HG03558 (cell line): Measurements from ENCODE around the gene PIK3R3.

Source experiments
- ATAC-seq: cut with Tn5 transposase; IDR thresholded peaks from one replicate; pipeline ENCODE4 v1.9.1; 2021; ENCODE audit warnings: moderate number of reproducible peaks; ENCODE audit not compliant: unreplicated experiment; ENCODE audit errors: extremely low read depth

The PIK3R3 gene

GRCh38 chr1:46002551-46003150 is 129.8 kb downstream of the PIK3R3 start:
- no peak for ATAC-seq

GRCh38 chr1:46001081-46001785 is 131.2 kb downstream of the PIK3R3 start:
- no peak for ATAC-seq

- no peak for ATAC-seq
Measured at GRCh38 chr1:45999507-45999906, 132.9 kb downstream of the PIK3R3 start.

- ATAC-seq: no peak
Measured at GRCh38 chr1:45998020-45998617, 134.3 kb downstream of the PIK3R3 start.

- ATAC-seq: no peak
Measured at GRCh38 chr1:45995298-45995697, 137.1 kb downstream of the PIK3R3 start.

- ATAC-seq: no peak
Measured at GRCh38 chr1:45994423-45994822, 138.0 kb downstream of the PIK3R3 start.
